GM23338 (cell line): ENCODE measurements around the gene CADPS. TPM values are rescaled to one million over a fixed set of nuclear protein-coding genes. Genes with fewer than 3 reads are reported as not detected.

ENCODE experiments used
- ATAC-seq: fragments of 200-7000 bp; cut with Tn5 transposase; 3 replicates; pipeline ENCODE4 v1.9.1; 2020
- DNase-seq: peaks from one replicate; pipeline ENCODE4 v3.0.0-alpha.2; 2015; ENCODE audit warnings: low spot score
- H2AFZ ChIP-seq: fragments of 200-600 bp; sonication (generic); 2 replicates; pipeline ENCODE4 v1.8.0; 2016; ENCODE audit warnings: antibody characterized with exemption, mild to moderate bottlenecking, moderate library complexity
- H3F3A ChIP-seq: fragments of 200-600 bp; sonication (generic); replicated peaks from 2 replicates; pipeline ENCODE4 v1.8.0; 2017; ENCODE audit warnings: antibody characterized with exemption, mixed run types, low read depth
- H3K27ac ChIP-seq: fragments of 200-600 bp; sonication (generic); 2 replicates; pipeline ENCODE4 v1.6.1; 2016; ENCODE audit warnings: low read depth
- H3K27me3 ChIP-seq: fragments of 200-600 bp; sonication (generic); 2 replicates; pipeline ENCODE4 v1.8.0; 2016; ENCODE audit warnings: mild to moderate bottlenecking, mixed run types, moderate library complexity; ENCODE audit not compliant: insufficient read depth
- H3K36me3 ChIP-seq: fragments of 200-600 bp; sonication (generic); 2 replicates; pipeline ENCODE4 v1.8.0; 2016; ENCODE audit warnings: mild to moderate bottlenecking; ENCODE audit not compliant: insufficient read depth
- H3K4me1 ChIP-seq: fragments of 200-600 bp; sonication (generic); 2 replicates; pipeline ENCODE4 v1.8.0; 2016; ENCODE audit warnings: mild to moderate bottlenecking, moderate library complexity; ENCODE audit not compliant: insufficient read depth
- H3K4me2 ChIP-seq: fragments of 200-600 bp; sonication (generic); 2 replicates; pipeline ENCODE4 v1.7.1; 2017; ENCODE audit warnings: mixed run types
- H3K4me3 ChIP-seq: fragments of 200-600 bp; sonication (generic); 2 replicates; pipeline ENCODE4 v1.6.1; 2016; ENCODE audit warnings: mixed run types
- H3K79me2 ChIP-seq: fragments of 200-600 bp; sonication (generic); replicated peaks from 2 replicates; pipeline ENCODE4 v1.8.0; 2017; ENCODE audit warnings: mild to moderate bottlenecking; ENCODE audit not compliant: insufficient read depth
- H3K9me2 ChIP-seq: fragments of 200-600 bp; sonication (generic); 2 replicates; pipeline ENCODE4 v1.8.0; 2017; ENCODE audit not compliant: insufficient read depth
- H4K20me1 ChIP-seq: fragments of 200-600 bp; sonication (generic); replicated peaks from 2 replicates; pipeline ENCODE4 v1.8.0; 2017; ENCODE audit warnings: mild to moderate bottlenecking; ENCODE audit not compliant: insufficient read depth
- H3K27ac Mint-ChIP-seq: 2 replicates; pipeline ENCODE4 v1.8.0; 2020; ENCODE audit warnings: inconsistent platforms, mild to moderate bottlenecking, moderate library complexity, mixed read lengths
- H3K27me3 Mint-ChIP-seq: 3 replicates; pipeline ENCODE4 v1.8.0; 2022; ENCODE audit warnings: low read depth, mild to moderate bottlenecking, moderate library complexity, mixed read lengths, inconsistent platforms; ENCODE audit not compliant: insufficient read depth, poor library complexity
- H3K36me3 Mint-ChIP-seq: 3 replicates; pipeline ENCODE4 v1.8.0; 2021; ENCODE audit warnings: low read depth, mild to moderate bottlenecking, inconsistent platforms, moderate library complexity, mixed read lengths
- H3K4me1 Mint-ChIP-seq: 3 replicates; pipeline ENCODE4 v1.8.0; 2020; ENCODE audit warnings: mild to moderate bottlenecking, inconsistent platforms, mixed read lengths
- H3K4me3 Mint-ChIP-seq: 3 replicates; pipeline ENCODE4 v1.8.0; 2021; ENCODE audit warnings: moderate library complexity, mild to moderate bottlenecking, inconsistent platforms, mixed read lengths
- H3K9me3 Mint-ChIP-seq: 3 replicates; pipeline ENCODE4 v1.8.0; 2020; ENCODE audit warnings: moderate library complexity, mild to moderate bottlenecking, inconsistent platforms, mixed read lengths
- CREB1 ChIP-seq: fragments of 250-450 bp; sonication (Bioruptor Pico); IDR thresholded peaks from 2 replicates; pipeline ENCODE4 v1.5.0; 2020; ENCODE audit warnings: low read depth, mild to moderate bottlenecking, moderate library complexity
- EZH2 ChIP-seq: fragments of 200-600 bp; sonication (generic); IDR thresholded peaks from one replicate; pipeline ENCODE4 v1.8.0; 2017; ENCODE audit warnings: antibody characterized with exemption, mild to moderate bottlenecking, low read depth; ENCODE audit not compliant: unreplicated experiment
- JUNB ChIP-seq: IDR thresholded peaks from one replicate; pipeline ENCODE4 v1.6.1; 2016; ENCODE audit warnings: antibody characterized with exemption; ENCODE audit not compliant: unreplicated experiment
- NANOG ChIP-seq: IDR thresholded peaks from 2 replicates; pipeline ENCODE4 v1.6.1; 2016; ENCODE audit warnings: antibody characterized with exemption, borderline replicate concordance
- polyA plus RNA-seq: library from polyadenylated mRNA; unstranded; fragments of >200 nt; fragmentation: Nextera tagmentation; extraction: Ambion mirVana; gene quantifications from 2 replicates; pipeline ENCODE4 v1.2.1, GENCODE V29; 2016
- total RNA-seq: library from RNA; depleted of rRNA; stranded (reverse); fragments of >200 nt; shearing (Covaris generic); gene quantifications from 2 replicates; pipeline ENCODE4 v1.2.3, GENCODE V29; 2014
- TF ChIP-seq, protein P1 (sequence below): fragments of 250-450 bp; sonication (Bioruptor Pico); IDR thresholded peaks from 2 replicates; pipeline ENCODE4 v1.5.0; 2020; ENCODE audit warnings: mild to moderate bottlenecking, moderate library complexity
- TF ChIP-seq, protein P2 (sequence below): IDR thresholded peaks from one replicate; pipeline ENCODE4 v1.6.1; 2018; ENCODE audit warnings: antibody characterized with exemption; ENCODE audit not compliant: unreplicated experiment
- TF ChIP-seq, protein P3 (sequence below): IDR thresholded peaks from 2 replicates; pipeline ENCODE4 v1.6.1; 2016; ENCODE audit warnings: antibody characterized with exemption
- TF ChIP-seq, protein P4 (sequence below), 2 experiments: fragments of 200-600 bp in 1 of 2; sonication (generic) in 1 of 2; conservative IDR thresholded peaks; 2 replicates each; pipeline versions ENCODE4 v1.5.1 to v1.6.1; 2016 to 2017; ENCODE audit warnings: antibody characterized with exemption in 2 of 2, low read depth in 2 of 2, mild to moderate bottlenecking in 2 of 2, moderate library complexity in 1 of 2

Gene CADPS
- total and polyA plus RNA-seq, 2 experiments from 2014 or later, result 14.7 to 22.0 TPM

DNA sequence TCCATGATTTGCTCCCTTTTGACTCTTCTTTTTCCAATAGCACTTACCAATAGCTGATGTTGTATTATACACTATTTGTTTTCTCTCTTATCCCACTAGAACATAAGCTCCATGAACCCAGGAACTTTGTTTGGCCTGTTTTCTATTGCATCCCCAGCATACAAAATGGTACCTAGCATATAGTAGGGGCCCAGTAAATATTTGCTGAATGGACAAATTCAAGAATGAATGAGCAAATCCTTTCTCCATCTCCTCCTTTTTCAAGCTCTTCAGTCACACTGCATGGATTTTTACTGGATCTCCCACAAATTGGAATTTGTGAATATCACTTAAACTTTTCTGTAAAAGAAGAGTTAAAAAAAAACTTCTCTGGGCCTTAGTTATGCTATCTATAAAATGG, 435.2 kb downstream of the CADPS start:
- Histone ChIP-seq H3F3A (no peaks in the 10 kb centered on the region), H3K27me3 (no peaks in the 10 kb centered on the region), H3K9me2 (no peaks in the 10 kb centered on the region), H3K4me3 (no peak overlapping the region), H3K4me1 (peaks cover 31% of the 10 kb centered on the region), H3K36me3 (no peaks in the 10 kb centered on the region), H3K4me2 (peak overlapping the region; percentile 19), H4K20me1 (no peaks in the 10 kb centered on the region), H2AFZ (no peak overlapping the region), H3K79me2 (no peaks in the 10 kb centered on the region), H3K27ac (no peak overlapping the region)
- TF ChIP-seq JUNB (no peak), NANOG (no peak), CREB1 (CRISPR knock-in tag) (no peak), EZH2 (no peak)
- TF ChIP-seq, protein P1, sequence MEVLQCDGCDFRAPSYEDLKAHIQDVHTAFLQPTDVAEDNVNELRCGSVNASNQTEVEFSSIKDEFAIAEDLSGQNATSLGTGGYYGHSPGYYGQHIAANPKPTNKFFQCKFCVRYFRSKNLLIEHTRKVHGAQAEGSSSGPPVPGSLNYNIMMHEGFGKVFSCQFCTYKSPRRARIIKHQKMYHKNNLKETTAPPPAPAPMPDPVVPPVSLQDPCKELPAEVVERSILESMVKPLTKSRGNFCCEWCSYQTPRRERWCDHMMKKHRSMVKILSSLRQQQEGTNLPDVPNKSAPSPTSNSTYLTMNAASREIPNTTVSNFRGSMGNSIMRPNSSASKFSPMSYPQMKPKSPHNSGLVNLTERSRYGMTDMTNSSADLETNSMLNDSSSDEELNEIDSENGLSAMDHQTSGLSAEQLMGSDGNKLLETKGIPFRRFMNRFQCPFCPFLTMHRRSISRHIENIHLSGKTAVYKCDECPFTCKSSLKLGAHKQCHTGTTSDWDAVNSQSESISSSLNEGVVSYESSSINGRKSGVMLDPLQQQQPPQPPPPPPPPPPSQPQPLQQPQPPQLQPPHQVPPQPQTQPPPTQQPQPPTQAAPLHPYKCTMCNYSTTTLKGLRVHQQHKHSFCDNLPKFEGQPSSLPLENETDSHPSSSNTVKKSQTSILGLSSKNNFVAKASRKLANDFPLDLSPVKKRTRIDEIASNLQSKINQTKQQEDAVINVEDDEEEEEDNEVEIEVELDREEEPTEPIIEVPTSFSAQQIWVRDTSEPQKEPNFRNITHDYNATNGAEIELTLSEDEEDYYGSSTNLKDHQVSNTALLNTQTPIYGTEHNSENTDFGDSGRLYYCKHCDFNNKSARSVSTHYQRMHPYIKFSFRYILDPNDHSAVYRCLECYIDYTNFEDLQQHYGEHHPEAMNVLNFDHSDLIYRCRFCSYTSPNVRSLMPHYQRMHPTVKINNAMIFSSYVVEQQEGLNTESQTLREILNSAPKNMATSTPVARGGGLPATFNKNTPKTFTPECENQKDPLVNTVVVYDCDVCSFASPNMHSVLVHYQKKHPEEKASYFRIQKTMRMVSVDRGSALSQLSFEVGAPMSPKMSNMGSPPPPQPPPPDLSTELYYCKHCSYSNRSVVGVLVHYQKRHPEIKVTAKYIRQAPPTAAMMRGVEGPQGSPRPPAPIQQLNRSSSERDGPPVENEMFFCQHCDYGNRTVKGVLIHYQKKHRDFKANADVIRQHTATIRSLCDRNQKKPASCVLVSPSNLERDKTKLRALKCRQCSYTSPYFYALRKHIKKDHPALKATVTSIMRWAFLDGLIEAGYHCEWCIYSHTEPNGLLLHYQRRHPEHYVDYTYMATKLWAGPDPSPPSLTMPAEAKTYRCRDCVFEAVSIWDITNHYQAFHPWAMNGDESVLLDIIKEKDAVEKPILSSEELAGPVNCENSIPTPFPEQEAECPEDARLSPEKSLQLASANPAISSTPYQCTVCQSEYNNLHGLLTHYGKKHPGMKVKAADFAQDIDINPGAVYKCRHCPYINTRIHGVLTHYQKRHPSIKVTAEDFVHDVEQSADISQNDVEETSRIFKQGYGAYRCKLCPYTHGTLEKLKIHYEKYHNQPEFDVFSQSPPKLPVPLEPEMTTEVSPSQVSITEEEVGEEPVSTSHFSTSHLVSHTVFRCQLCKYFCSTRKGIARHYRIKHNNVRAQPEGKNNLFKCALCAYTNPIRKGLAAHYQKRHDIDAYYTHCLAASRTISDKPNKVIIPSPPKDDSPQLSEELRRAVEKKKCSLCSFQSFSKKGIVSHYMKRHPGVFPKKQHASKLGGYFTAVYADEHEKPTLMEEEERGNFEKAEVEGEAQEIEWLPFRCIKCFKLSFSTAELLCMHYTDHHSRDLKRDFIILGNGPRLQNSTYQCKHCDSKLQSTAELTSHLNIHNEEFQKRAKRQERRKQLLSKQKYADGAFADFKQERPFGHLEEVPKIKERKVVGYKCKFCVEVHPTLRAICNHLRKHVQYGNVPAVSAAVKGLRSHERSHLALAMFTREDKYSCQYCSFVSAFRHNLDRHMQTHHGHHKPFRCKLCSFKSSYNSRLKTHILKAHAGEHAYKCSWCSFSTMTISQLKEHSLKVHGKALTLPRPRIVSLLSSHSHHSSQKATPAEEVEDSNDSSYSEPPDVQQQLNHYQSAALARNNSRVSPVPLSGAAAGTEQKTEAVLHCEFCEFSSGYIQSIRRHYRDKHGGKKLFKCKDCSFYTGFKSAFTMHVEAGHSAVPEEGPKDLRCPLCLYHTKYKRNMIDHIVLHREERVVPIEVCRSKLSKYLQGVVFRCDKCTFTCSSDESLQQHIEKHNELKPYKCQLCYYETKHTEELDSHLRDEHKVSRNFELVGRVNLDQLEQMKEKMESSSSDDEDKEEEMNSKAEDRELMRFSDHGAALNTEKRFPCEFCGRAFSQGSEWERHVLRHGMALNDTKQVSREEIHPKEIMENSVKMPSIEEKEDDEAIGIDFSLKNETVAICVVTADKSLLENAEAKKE (CRISPR knock-in tag), result no peak
- TF ChIP-seq, protein P2, sequence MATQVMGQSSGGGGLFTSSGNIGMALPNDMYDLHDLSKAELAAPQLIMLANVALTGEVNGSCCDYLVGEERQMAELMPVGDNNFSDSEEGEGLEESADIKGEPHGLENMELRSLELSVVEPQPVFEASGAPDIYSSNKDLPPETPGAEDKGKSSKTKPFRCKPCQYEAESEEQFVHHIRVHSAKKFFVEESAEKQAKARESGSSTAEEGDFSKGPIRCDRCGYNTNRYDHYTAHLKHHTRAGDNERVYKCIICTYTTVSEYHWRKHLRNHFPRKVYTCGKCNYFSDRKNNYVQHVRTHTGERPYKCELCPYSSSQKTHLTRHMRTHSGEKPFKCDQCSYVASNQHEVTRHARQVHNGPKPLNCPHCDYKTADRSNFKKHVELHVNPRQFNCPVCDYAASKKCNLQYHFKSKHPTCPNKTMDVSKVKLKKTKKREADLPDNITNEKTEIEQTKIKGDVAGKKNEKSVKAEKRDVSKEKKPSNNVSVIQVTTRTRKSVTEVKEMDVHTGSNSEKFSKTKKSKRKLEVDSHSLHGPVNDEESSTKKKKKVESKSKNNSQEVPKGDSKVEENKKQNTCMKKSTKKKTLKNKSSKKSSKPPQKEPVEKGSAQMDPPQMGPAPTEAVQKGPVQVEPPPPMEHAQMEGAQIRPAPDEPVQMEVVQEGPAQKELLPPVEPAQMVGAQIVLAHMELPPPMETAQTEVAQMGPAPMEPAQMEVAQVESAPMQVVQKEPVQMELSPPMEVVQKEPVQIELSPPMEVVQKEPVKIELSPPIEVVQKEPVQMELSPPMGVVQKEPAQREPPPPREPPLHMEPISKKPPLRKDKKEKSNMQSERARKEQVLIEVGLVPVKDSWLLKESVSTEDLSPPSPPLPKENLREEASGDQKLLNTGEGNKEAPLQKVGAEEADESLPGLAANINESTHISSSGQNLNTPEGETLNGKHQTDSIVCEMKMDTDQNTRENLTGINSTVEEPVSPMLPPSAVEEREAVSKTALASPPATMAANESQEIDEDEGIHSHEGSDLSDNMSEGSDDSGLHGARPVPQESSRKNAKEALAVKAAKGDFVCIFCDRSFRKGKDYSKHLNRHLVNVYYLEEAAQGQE, result no peak
- TF ChIP-seq, protein P3, sequence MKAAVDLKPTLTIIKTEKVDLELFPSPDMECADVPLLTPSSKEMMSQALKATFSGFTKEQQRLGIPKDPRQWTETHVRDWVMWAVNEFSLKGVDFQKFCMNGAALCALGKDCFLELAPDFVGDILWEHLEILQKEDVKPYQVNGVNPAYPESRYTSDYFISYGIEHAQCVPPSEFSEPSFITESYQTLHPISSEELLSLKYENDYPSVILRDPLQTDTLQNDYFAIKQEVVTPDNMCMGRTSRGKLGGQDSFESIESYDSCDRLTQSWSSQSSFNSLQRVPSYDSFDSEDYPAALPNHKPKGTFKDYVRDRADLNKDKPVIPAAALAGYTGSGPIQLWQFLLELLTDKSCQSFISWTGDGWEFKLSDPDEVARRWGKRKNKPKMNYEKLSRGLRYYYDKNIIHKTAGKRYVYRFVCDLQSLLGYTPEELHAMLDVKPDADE, result no peak
- TF ChIP-seq, protein P4, sequence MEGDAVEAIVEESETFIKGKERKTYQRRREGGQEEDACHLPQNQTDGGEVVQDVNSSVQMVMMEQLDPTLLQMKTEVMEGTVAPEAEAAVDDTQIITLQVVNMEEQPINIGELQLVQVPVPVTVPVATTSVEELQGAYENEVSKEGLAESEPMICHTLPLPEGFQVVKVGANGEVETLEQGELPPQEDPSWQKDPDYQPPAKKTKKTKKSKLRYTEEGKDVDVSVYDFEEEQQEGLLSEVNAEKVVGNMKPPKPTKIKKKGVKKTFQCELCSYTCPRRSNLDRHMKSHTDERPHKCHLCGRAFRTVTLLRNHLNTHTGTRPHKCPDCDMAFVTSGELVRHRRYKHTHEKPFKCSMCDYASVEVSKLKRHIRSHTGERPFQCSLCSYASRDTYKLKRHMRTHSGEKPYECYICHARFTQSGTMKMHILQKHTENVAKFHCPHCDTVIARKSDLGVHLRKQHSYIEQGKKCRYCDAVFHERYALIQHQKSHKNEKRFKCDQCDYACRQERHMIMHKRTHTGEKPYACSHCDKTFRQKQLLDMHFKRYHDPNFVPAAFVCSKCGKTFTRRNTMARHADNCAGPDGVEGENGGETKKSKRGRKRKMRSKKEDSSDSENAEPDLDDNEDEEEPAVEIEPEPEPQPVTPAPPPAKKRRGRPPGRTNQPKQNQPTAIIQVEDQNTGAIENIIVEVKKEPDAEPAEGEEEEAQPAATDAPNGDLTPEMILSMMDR (conservative IDR thresholded peaks at IDR 0.05; ENCODE audit: low read depth in 2 of 2), result no peak
- Mint-ChIP-seq H3K27ac (no peak overlapping the region), H3K4me3 (no peak overlapping the region), H3K27me3 (peaks cover 6% of the 10 kb centered on the region), H3K36me3 (peaks cover 6% of the 10 kb centered on the region; the same call in 1 of the 3 replicates), H3K9me3 (peaks cover 3% of the 10 kb centered on the region; the same call in 1 of the 3 replicates), H3K4me1 (peaks cover 61% of the 10 kb centered on the region)
- ATAC-seq (no peak), DNase-seq (no peak)
